Activated CD8-positive, alpha-beta memory T cell treated with anti-CD3 and anti-CD28 coated beads, Interleukin-2, amount 50 U/mL, for 24 hours (primary cell): ENCODE results near the gene ORM2.
"Not testable (repeated sequence)": the region's sequence is repeated elsewhere in the genome, so short reads cannot be mapped to it uniquely, and the experiment has no call there.

ENCODE experiments used
- DNase-seq: peaks from one replicate; pipeline ENCODE4 v3.0.0-alpha.2; 2020; ENCODE audit errors: extremely low read depth

ORM2 gene

DNA sequence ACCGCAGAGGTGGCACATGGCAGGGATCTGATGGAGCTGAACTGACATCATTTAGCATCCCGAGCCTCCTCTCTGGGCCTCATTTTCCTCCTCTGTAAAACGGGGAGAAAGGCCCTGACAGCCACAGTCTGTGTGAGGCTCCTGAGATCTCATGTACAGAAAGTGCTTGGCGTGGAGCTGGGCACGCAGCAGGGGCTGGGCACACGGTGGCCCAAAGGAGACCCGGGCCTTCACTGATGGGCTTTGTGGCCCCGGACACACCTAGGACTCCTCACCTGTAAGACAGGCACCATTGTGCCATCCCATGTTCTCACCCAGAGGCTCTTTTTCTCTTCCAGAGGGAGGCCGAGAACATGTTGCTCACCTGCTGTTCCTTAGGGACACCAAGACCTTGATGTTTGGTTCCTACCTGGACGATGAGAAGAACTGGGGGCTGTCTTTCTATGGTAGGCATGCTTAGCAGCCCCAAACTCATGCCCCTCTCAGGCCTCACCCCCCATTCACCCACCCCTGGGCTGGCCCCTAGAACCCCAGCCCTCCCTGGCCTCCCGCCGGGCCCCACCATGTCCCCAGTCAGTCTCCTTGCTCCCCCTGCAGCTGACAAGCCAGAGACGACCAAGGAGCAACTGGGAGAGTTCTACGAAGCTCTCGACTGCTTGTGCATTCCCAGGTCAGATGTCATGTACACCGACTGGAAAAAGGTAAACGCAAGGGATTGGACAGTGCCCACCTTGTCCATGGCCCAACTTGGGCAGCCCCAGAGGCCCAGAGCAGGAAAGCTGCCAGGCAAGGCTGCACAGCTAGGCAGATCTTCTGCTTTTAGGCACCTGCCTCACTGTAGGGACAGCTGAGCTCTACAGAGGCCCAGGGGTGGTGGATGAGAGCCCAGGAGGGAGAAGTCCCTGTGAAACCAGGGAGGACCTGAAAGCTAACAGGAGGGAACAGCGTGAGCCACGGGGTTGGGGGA lies 1.8 kb downstream of the ORM2 start:
- not testable (repeated sequence) for DNase-seq

DNA sequence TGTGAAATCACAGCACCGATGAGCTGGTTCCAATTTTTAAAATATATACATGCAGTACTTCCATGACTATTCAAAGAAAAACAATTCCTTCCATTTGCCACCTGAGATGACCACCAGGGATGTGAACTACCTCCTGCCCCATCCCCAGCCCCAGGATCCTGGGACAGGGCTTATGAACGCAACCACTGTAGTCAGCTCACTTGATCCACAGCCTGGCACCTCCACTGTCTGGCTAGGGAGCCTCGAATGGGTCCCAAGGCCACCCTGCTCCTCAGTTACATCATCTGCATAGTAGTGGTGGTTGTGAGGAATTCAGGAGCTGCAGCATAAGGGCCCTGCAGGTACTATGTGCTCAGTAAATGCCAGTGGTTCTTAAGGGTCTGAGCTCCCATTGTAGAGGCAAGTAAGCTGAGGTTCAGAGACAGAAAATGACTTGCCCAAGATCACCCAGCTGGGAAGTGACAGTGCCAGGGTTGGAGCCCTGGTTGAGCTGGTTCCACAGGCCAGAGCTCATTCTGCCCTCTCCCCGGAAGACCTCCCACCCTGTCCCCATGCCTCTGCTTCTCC lies 2.9 kb downstream of the ORM2 start:
- not testable (repeated sequence) for DNase-seq

DNA sequence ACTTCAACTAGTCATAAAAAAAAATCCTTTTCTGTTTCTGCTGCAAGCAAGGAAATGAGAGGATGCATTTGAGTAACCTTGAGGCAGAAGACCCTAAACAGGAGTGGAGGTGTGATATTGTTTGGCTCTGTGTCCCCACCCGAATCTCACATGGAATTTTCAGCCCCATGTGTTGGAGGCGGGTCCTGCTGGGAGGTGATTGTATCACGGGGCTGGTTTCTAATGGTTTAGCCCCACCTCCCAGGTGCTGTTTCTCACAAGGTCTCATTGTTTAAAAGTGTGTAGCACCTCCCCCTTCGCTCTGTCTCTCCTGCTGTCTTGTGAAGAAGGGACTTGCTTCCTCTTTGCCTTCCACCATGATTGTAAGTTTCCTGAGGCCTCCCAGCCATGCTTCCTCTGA lies 4.0 kb downstream of the ORM2 start:
- DNase-seq: not testable (repeated sequence)

- no peak for DNase-seq
Observed at GRCh38 chr9:114334490-114334889, 4.8 kb downstream of the ORM2 start.

DNA sequence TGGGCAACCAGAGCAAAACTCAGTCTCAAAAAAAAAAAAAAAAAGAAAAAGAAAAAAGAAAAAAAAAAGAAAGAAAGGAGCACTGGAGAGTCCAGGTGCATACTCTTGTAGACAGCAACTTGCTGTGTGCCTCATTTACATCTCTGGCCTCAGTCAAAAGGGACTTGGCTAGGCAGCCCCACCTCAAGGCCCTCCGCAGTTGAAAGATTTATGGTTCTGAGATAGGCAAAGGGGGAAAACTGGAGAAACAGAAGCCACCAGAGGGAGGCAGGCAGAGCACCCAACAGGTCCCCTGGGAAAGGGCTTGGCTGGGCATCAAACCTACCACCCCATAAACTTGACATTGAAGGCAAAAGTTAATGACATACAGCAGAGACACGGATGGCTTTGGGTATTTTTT lies 6.1 kb downstream of the ORM2 start:
- DNase-seq: no peak

DNA sequence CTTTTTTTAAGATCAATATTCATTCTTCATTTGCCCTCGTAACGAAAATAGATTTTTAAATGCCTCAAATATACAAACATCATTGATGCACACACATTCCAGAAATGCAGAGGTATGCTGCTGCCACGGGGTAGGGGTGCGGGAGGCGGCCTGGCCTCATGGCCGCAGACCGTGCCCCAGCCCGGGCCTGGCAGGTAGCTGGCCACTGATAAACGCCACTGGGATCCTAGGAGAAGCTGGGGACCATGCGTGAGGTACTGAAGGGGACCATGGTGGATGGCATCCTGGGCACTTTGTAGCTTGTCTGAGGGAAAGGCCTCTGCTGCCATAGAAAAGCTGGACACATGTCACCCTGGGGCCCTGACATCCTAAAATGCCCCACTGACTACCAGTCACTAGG lies 6.5 kb downstream of the ORM2 start:
- no peak for DNase-seq

- no peak for DNase-seq
Observed at GRCh38 chr9:114336699-114337395, 7.2 kb downstream of the ORM2 start.

DNA sequence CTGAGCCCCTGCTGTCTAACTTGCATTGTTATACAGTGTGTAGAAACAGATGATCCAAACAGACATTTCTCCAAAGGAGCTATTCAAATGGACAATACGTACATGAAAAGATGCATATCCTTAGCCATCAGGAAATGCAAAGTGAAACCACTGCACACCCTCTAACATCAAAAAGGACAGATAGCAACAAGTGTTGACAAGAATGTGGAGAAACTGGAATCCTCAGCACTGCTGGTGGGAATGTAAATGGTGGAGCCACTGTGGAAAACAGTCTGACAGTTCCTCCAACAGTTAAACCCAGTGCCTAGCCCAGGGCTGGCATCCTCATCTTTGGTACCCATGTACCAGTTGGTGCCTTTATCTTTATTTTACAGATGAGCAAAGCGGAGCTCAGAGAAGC lies 8.5 kb downstream of the ORM2 start:
- no peak for DNase-seq

DNA sequence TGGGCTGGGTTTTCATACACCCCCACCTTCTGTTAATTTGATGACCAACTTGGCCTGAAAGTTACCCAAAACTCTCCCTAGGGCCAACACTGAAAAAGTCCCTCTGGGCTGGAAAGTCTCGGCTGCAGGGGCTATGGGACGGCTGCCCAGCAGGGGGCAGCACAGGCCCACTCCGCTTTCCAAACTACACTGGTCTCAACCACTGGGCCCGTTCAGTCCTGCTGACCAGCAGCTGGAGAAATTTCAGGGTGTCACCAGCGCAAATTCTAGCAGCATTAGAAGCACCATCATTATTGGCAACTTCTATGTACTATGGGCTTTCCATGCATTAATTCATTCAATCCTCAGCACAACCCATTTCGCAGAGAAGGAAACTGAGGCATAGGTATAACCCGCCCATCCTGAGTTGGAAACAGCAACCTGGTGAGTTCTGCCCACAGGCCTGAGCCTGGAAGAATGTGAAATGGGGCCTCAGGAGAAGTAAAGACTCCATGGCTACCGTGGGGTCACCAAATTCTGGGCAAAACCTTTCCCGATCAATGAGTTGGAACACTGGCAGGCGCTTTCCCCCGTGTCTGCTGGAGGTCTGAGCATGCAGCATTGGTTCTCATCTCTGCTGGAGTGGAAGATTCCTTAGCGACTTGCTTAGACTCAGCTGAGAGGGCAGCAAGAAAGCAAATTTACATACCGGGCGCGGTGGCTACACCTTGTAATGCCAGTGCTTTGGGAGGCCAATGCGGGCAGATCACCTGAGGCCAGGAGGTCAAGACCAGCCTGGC lies 9.7 kb downstream of the ORM2 start:
- no peak for DNase-seq

DNA sequence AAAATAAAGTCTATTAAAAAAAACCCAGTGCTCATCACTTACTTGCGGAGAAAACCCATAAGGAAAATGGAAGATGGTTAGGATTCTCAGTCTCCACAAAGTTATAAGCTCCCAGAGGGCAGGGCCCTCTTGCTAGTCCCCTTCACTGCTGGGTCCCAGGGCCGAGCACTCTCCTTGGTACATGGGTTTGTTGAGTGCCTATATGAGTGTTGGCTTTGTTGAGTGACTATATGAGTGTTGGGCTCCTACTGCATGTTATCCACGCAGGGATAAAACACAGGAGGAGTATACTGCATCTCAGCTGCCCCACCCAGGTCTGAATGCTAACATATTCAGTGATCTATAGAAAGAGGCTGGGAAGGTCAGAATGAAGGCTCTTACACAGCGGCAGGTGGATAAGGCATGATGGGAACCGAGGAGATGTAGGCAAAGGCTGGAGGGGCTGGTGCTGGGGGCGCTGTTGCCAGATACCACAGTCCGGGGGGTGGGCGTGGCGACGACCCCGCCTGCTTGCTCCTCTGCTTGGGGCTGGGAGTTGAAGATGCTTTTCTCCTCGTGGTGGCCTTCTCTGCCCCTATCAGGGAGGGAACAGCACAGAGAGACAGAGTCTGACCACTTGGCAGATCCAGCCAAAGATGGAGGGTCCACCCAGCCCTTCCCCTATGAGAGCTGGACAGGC lies 11.6 kb downstream of the ORM2 start:
- no peak for DNase-seq

DNA sequence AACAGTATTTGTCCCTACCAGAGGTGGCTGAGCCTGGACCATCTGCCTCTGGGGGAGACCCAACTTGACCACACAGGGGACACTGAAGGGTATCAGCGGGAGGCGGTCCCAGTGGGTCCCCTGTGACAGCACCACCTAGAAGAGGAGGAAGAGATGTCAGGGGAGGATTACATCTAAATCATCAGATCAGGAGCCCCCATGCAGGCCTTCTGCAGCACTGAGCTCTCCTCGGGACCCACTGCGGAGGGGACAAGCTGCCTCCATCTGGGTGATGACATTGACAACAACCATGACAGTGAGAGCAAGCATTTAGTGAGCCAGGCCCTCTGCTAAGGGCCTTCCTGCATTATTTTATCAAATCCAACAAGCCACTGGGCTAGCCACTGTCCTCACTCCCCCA lies 12.3 kb downstream of the ORM2 start:
- DNase-seq: no peak

- no peak for DNase-seq
Observed at GRCh38 chr9:114342755-114343440, 13.2 kb downstream of the ORM2 start.

DNA sequence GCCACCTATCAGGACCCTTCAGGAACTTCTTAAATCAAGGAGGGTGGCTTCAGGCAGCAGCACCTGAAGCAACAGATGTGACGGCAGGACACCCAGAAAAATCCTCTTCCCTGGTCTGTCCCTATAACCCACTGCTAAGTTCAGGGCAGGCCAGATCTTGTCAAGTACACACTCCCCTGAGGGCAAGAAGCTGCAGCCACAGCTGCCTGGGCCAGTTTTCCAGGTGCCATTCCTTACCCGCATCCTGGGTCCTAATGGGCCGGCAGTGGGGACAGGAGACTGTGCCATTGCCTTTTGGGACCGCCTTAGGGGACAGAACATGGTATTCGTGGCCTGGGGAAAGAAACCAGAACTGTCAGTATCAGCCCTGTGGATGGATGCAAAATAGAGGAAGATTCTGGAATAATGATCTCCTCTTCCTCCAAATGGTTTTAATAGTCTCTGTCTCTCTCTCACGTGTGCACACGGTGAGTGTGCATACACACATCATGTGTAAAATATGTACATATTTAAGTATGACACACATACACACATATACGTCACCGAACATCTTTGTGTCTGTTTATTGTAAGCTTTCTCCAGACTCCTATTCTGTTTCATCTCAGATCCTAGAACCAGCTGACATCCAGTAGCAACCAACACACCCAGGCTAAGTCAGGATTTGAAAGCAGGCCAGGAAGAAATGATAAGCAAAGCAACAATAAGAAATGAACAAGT lies 14.0 kb downstream of the ORM2 start:
- DNase-seq: no peak

DNA sequence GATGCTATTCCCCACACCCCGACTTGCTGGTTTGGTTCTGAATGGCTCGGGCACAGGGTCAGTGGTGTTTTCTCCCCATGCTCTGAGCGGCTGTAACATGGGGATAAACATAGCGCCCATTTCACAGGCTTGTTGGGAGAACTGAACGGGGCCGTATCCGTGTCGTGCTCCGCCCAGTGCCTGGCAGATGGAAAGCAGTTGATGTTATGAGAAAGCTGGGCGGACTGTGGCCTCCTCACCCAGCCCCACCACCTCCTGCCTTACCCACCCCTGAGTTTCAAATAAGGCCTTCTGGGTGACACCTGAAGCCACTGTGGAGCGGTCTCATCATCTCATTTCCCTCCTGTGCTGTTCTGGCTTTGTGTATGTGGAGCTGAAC lies 14.5 kb downstream of the ORM2 start:
- DNase-seq: no peak

DNA sequence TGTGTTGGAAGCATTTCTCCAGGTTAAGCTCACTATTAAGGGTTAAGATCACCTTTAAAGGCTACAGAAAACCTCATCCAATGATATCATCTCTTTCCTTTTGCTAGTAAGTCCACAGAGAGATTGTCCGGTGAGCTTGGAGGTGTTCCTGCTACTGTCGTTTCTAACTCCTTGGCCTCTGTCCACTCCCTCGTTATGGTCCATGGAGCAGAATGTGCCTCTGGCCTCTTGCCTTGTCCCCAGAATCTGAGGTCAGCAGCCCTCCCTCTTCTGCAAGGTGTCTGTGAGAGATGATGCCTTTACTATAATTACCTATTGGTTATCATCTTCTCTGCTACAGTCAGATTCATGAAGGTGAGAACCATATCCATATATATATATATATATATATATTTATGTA lies 15.0 kb downstream of the ORM2 start:
- DNase-seq: no peak

- no peak for DNase-seq
Observed at GRCh38 chr9:114345493-114346065, 15.9 kb downstream of the ORM2 start.

DNA sequence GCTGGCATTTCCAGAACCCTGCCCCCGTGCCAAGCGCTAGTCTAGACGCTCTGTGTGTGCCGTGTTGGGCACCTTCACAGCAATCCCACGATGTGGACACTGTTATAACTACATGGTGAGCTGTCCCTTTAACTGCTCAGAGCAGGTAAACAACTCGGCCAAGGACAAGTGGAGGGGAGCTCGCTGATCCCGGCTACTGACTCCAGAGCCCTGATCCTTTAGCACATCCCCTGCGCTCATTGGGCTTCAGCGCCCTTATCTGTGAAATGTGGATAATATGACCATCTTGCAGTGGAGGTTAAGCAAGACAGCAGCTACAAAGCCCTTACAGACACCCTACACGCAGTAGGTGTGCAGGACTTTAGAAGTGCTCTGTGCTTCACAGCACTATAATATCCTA lies 16.5 kb downstream of the ORM2 start:
- DNase-seq: no peak

GRCh38 chr9:114347675-114348074 lies 18.0 kb downstream of the ORM2 start:
- no peak for DNase-seq

DNA sequence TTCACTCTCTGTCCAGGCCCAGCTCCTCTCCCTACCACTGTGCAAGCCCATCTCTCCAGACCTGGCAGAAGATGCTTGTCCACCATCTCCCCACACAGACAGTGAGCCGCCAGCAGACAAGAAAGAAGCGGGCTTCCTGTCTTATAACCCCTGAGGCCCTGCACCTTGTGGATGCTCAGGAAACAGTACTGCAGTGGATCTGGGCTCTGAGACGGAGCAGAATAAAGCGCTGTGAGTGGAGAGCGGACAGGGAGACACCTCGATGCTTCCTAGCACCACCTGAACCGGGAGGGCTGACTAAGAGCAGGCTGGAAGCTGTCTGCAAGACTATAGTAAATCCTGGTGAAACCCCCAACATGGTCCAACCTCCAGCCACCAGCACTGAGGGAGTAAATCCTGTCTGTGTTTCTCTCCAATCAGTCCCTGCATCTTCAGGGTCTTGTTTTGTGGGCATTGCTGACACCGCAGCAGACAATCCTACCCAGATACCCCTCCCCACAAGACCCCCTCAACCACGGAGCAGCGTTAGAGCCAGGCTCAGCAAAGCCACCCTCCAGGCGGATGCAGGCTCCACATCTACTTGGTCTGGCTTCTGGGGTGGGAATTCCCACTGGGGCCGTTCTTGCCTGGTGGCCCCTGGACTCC lies 18.7 kb downstream of the ORM2 start:
- DNase-seq: no peak
